CD4-positive, alpha-beta T cell treated with Interleukin-15 for 4 hours (primary cell): ENCODE data around the gene SLC22A23.

Experiments used
- DNase-seq: peaks from one replicate; pipeline ENCODE4 v3.0.0-alpha.2; 2020; ENCODE audit warnings: low spot score

SLC22A23 gene

GRCh38 chr6:3421143-3421542 is 35.7 kb downstream of the SLC22A23 start:
- DNase-seq, result no peak

- no peak for DNase-seq
These were observed 37.1 kb downstream of the SLC22A23 start for GRCh38 chr6:3419624-3420272.

GRCh38 chr6:3418496-3419060 is 38.3 kb downstream of the SLC22A23 start:
- no peak for DNase-seq

- no peak for DNase-seq
These were observed 39.4 kb downstream of the SLC22A23 start for GRCh38 chr6:3417473-3417872.

- no peak for DNase-seq
These were observed 41.4 kb downstream of the SLC22A23 start for GRCh38 chr6:3415490-3415889.

GRCh38 chr6:3415082-3415453 is 41.8 kb downstream of the SLC22A23 start:
- no peak for DNase-seq

- DNase-seq, result no peak
These were observed 42.3 kb downstream of the SLC22A23 start for GRCh38 chr6:3414327-3415081.

GRCh38 chr6:3413592-3413991 is 43.3 kb downstream of the SLC22A23 start:
- no peak for DNase-seq

GRCh38 chr6:3412779-3413500 is 43.9 kb downstream of the SLC22A23 start:
- no peak for DNase-seq

- no peak for DNase-seq
These were observed 44.7 kb downstream of the SLC22A23 start for GRCh38 chr6:3411967-3412778.

- DNase-seq, result peak; percentile 43
These were observed 46.2 kb downstream of the SLC22A23 start for GRCh38 chr6:3410385-3411360.

GRCh38 chr6:3409699-3410384 is 47.0 kb downstream of the SLC22A23 start:
- DNase-seq, result no peak

- no peak for DNase-seq
These were observed 48.2 kb downstream of the SLC22A23 start for GRCh38 chr6:3408665-3409064.

GRCh38 chr6:3407840-3408239 is 49.0 kb downstream of the SLC22A23 start:
- no peak for DNase-seq

GRCh38 chr6:3406891-3407809 is 49.7 kb downstream of the SLC22A23 start:
- DNase-seq, result no peak

- no peak for DNase-seq
These were observed 50.5 kb downstream of the SLC22A23 start for GRCh38 chr6:3406362-3406821.

- no peak for DNase-seq
These were observed 51.2 kb downstream of the SLC22A23 start for GRCh38 chr6:3405679-3406078.

GRCh38 chr6:3405182-3405518 is 51.7 kb downstream of the SLC22A23 start:
- no peak for DNase-seq
